ENCODE data around the gene ACRBP.

Gene ACRBP

DNA sequence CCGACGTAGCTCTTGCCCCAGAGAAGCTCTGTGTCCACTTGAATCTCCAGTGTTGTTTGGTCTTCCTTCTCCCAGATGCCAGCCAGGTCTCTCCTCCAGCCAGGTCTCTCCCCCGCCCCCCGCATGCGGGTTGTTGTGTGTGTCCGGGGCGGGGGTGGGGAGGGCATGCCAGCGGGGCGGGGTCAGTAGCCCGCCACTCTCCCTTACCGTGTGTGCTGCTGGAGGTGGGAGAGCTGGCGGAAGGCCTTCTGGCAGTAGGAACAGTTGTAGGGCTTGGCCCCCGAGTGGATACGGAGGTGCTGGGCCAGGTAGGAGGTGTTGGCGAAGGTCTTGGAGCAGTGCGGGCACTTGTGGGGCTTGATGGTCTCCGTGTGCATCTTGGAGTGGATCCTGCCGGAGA lies 24.9 kb upstream of the ACRBP start:
- TF ChIP-seq ARNT (IDR thresholded peaks at IDR 0.05) (no peak), TARDBP (IDR thresholded peaks at IDR 0.05) (no peak), SP1 (IDR thresholded peaks at IDR 0.05) (no peak), NFRKB (IDR thresholded peaks at IDR 0.05) (no peak)
- DNase-seq (ENCODE audit: extremely low spot score), result no peak
- ChIA-PET CTCF (interaction anchor here (0.7 to 3.1 kb wide), 2 partner anchors 12 to 135 kb away, joined by 3 to 14 read pairs; no protein-coding TSS in a partner anchor), POLR2A (interaction anchor here (0.6 to 1.4 kb wide), 2 partner anchors 17 to 52 kb away, joined by 3 to 8 read pairs; partner anchors contain the start of genes COPS7A and ZNF384)

DNA sequence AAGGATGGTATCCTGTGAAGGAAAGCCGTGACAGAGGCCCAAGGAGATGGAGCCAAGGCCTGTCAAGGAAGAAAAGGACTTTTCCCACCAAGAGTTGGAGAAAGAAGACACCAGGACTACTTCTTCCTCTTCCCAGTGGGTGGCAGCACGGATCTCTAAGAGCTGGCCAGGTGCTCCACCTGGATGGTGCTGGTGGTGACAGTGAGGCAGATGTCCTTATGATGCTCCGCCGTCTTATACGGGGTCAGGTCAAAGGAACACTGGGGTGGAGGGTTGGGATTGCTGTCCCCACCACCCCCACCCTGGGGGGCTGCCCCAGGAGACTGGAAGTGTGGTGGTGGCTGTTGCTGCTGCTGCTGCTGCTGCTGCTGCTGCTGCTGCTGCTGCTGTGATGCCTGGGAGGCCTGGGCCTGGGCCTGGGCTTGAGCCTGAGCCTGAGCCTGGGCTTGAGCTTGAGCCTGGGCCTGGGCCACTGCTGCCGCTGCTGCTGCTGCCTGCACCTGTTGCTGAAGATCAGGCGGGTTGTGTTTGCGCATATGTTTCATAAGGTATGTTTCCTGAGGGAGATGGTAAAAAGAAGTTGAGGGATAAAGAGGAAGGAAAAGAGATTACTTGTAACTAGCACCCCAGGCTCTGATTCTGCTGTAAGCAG lies 20.5 kb upstream of the ACRBP start:
- TF ChIP-seq NFRKB (IDR thresholded peaks at IDR 0.05) (no peak), ZNF384 (IDR thresholded peaks at IDR 0.05) (no peak), SP1 (IDR thresholded peaks at IDR 0.05) (no peak), FOXA1 (IDR thresholded peaks at IDR 0.05) (no peak), ARNT (IDR thresholded peaks at IDR 0.05) (no peak), FOXK2 (IDR thresholded peaks at IDR 0.05) (no peak), CTBP1 (IDR thresholded peaks at IDR 0.05; ENCODE audit: borderline replicate concordance) (no peak), SUZ12 (IDR thresholded peaks at IDR 0.05) (no peak), ELF4 (IDR thresholded peaks at IDR 0.05) (no peak), FOXM1 (IDR thresholded peaks at IDR 0.05; ENCODE audit: borderline replicate concordance) (no peak), TARDBP (IDR thresholded peaks at IDR 0.05) (no peak), L3MBTL2 (conservative IDR thresholded peaks at IDR 0.05) (no peak)
- TF ChIP-seq, protein P1, sequence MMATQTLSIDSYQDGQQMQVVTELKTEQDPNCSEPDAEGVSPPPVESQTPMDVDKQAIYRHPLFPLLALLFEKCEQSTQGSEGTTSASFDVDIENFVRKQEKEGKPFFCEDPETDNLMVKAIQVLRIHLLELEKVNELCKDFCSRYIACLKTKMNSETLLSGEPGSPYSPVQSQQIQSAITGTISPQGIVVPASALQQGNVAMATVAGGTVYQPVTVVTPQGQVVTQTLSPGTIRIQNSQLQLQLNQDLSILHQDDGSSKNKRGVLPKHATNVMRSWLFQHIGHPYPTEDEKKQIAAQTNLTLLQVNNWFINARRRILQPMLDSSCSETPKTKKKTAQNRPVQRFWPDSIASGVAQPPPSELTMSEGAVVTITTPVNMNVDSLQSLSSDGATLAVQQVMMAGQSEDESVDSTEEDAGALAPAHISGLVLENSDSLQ (IDR thresholded peaks at IDR 0.05), result no peak
- ChIA-PET POLR2A (interaction anchor here (6.6 kb wide), 1 partner anchor 22 kb away, joined by 59 read pairs; the partner anchor contains the start of gene ZNF384), CTCF (interaction anchor here (0.5 to 1.9 kb wide), 4 partner anchors 17 to 81 kb away, joined by 3 to 8 read pairs (median 5); partner anchors contain the start of gene ACRBP)

DNA sequence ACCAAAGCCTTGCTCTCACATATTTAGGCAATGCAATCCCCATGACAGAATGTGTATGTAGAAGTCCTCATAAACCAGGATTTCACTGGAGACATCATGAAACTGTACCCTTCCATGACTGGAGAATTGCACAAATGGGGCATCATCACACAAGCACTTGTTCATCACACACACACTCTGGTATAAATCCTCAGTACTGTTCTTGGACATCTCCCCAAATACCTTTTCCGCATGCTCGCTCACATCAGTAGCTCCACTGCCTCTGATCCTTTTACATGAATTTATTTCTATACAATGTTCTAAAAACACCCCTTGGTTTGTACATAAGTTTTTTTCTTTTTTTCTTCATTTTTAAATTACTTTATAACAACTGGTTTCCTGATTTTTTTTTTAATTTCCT lies 19.0 kb upstream of the ACRBP start:
- DNase-seq (ENCODE audit: extremely low spot score), result no peak
- TF ChIP-seq SP1 (IDR thresholded peaks at IDR 0.05), result no peak
- ChIA-PET POLR2A (interaction anchor here (1.2 to 6.6 kb wide), 4 partner anchors 23 to 98 kb away, joined by 3 to 59 read pairs (median 5); partner anchors contain the start of genes MLF2, NOP2 and ZNF384), CTCF (interaction anchor here (0.6 to 1.3 kb wide), 2 partner anchors 23 to 47 kb away, joined by 3 to 4 read pairs; partner anchors contain the start of gene ZNF384)

More for the DNA sequence above, 20.5 kb upstream of the ACRBP start:
- DNase-seq (ENCODE audit: extremely low spot score), result no peak

DNA sequence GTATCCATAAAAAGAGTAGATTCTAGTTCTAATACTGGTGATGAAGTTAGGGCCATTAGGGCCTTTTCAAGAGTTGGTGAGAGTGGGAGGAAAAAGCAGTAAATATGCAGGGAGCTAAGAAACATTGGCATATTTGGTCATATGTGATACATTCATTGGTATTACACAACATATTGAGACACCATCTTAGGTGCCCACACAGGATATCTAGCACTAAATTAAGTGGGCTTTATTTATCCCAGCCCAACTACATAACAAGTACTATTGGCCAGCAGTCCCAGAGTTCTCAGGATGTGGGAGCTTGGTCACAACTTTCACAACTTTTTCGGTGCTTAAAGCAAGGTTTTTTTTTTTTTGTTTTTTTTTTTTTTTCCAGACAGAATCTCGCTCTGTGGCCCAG lies 17.7 kb upstream of the ACRBP start:
- ChIA-PET POLR2A (interaction anchor here (1.0 to 6.6 kb wide), 3 partner anchors 24 to 97 kb away, joined by 3 to 59 read pairs (median 5); partner anchors contain the start of genes NOP2 and ZNF384), CTCF (interaction anchor here (1.2 to 2.2 kb wide), 3 partner anchors 20 to 102 kb away, joined by 6 read pairs; partner anchors contain the start of gene PTMS)
- DNase-seq (ENCODE audit: extremely low spot score), result no peak
- no peak for TF ChIP-seq FOXK2 (IDR thresholded peaks at IDR 0.05)
- no peak for TF ChIP-seq BHLHE40 (IDR thresholded peaks at IDR 0.05; ENCODE audit: borderline replicate concordance)
- TF ChIP-seq NFRKB (IDR thresholded peaks at IDR 0.05), result no peak
- no peak for TF ChIP-seq SUZ12 (IDR thresholded peaks at IDR 0.05)
- no peak for TF ChIP-seq ELF4 (IDR thresholded peaks at IDR 0.05)
- TF ChIP-seq ZNF384 (IDR thresholded peaks at IDR 0.05), result no peak
- TF ChIP-seq SP1 (IDR thresholded peaks at IDR 0.05), result no peak
- no peak for TF ChIP-seq FOXM1 (IDR thresholded peaks at IDR 0.05; ENCODE audit: borderline replicate concordance)
- TF ChIP-seq CTBP1 (IDR thresholded peaks at IDR 0.05; ENCODE audit: borderline replicate concordance), result no peak
- no peak for TF ChIP-seq LEF1 (IDR thresholded peaks at IDR 0.05; ENCODE audit: borderline replicate concordance)

DNA sequence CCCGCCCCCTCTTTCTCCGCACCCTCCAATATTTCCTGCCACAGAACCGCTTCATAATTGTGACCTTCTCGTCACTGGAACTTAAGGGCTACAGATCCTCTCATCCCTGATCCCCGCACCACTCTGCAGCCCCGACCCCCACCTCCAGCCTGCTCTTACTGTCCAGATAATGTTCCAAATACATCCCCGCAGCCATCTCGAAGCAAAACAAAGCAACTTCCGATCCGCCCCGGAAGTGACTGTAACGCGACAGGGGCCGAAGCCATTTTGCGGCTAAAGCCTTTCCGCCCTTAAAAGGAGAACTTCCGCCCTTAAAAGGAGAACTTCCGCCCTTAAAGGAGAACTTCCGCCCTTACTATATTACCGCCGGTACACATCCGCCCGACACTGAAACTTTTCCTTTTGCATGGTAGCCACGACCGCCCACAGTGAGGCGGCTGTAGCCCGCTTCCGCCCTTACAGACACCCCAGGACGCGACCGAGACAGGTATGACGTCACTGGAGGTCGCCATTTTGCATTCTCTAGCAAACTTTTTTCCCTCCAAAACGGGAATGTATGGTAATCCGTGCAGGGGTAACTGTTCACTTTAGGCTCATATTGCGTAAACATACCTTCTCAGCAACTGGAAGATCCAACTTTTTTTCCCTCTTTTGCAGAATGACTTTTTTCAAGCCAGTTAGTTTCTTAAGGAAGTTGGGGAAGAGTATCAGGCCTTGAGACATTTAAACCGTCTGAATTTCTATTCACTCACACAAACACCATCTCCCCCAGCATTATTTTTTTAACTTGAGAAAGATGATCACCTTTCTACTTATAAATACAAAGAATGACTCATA lies 15.9 kb upstream of the ACRBP start, which contains the start of gene ING4:
ING4 (minus strand) TSS at position 214 of the 837 bp plus-strand sequence; CDS start at position 196, 18 bp downstream.
- POLR2A ChIA-PET, result interaction anchor here (6.6 kb wide), 1 partner anchor 26 kb away, joined by 59 read pairs; the partner anchor contains the start of gene ZNF384
- CTCF ChIA-PET, result interaction anchor here (0.6 to 2.2 kb wide), 2 partner anchors 103 to 221 kb away, joined by 3 to 6 read pairs; partner anchors contain the start of gene PTMS
- peak; percentile 98 for DNase-seq (ENCODE audit: extremely low spot score)
- TF ChIP-seq ELF4 (IDR thresholded peaks at IDR 0.05) (peak; percentile 99), NFRKB (IDR thresholded peaks at IDR 0.05) (0 out of 2 replicates have a peak, but pooled peaks have one; percentile 31), ZNF384 (IDR thresholded peaks at IDR 0.05) (no peak), FOXK2 (IDR thresholded peaks at IDR 0.05) (peak; percentile 90), FOXM1 (IDR thresholded peaks at IDR 0.05; ENCODE audit: borderline replicate concordance) (no peak), L3MBTL2 (conservative IDR thresholded peaks at IDR 0.05) (peak; percentile 96)
- TF ChIP-seq, protein P1 (IDR thresholded peaks at IDR 0.05), result peak; percentile 78

DNA sequence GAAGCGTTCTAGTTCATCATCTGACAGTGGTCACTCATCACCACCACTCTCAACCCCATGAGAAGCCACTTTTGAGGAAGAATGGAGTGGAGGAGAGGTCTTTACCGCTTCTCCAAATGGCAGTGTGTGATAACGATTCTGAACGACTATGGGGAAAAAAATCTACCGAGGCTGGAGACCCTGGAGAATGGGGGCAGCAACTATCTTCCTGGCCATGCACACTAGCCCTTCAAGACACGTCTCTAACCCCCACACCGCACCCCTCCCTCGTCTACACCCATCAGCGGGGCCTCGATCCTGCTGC lies 15.3 kb upstream of the ACRBP start:
- TF ChIP-seq ARNT (IDR thresholded peaks at IDR 0.05), result no peak
- no peak for TF ChIP-seq ELF4 (IDR thresholded peaks at IDR 0.05)
- no peak for TF ChIP-seq HDGF (IDR thresholded peaks at IDR 0.05; ENCODE audit: borderline replicate concordance)
- no peak for TF ChIP-seq CTBP1 (IDR thresholded peaks at IDR 0.05; ENCODE audit: borderline replicate concordance)
- TF ChIP-seq SP1 (IDR thresholded peaks at IDR 0.05), result no peak
- no peak for TF ChIP-seq LEF1 (IDR thresholded peaks at IDR 0.05; ENCODE audit: borderline replicate concordance)
- no peak for TF ChIP-seq BHLHE40 (IDR thresholded peaks at IDR 0.05; ENCODE audit: borderline replicate concordance)
- CTCF ChIA-PET, result interaction anchor here (0.6 kb wide), 1 partner anchor 101 kb away, joined by 3 read pairs; no protein-coding TSS in a partner anchor
- POLR2A ChIA-PET, result interaction anchor here (1.2 kb wide), 1 partner anchor 27 kb away, joined by 4 read pairs; the partner anchor contains the start of gene ZNF384
- DNase-seq (ENCODE audit: extremely low spot score), result peak; percentile 65

All from HEK293T (cell line).